CD14-positive monocyte (primary cell): ENCODE measurements around the gene DAPK1. TPM values are rescaled to one million over a fixed set of nuclear protein-coding genes. Genes with fewer than 3 reads are reported as not detected.
A peak's percentile ranks its signal among the peaks of the same experiment; 100 is the strongest.

Experiments used
- DNase-seq, 3 donors: peaks; one replicate each; pipeline ENCODE4 v3.0.0-alpha.2; 2011 to 2022
- H2AFZ ChIP-seq: 2 replicates; pipeline ENCODE4 v1.6.0; 2012; ENCODE audit warnings: mild to moderate bottlenecking, low read depth, low read length, inconsistent platforms; ENCODE audit not compliant: insufficient read depth, poor library complexity, severe bottlenecking
- H3K27ac ChIP-seq, 2 donors: 1 replicate in 1 of 2; 2 replicates in 1 of 2; pipeline ENCODE4 v1.5.1; 2012 to 2013; ENCODE audit warnings: low read length in 2 of 2, control low read depth in 1 of 2, inconsistent platforms in 1 of 2, low read depth in 1 of 2, mild to moderate bottlenecking in 1 of 2
- H3K27me3 ChIP-seq, 2 donors: one replicate each; pipeline versions ENCODE4 v1.6.0 to v1.6.1; 2011 to 2013; ENCODE audit warnings: low read length in 2 of 2; ENCODE audit not compliant: control insufficient read depth in 2 of 2, insufficient read depth in 2 of 2
- H3K36me3 ChIP-seq, 2 donors: replicated peaks in 1 of 2; 1 replicate in 1 of 2; 2 replicates in 1 of 2; pipeline versions ENCODE4 v1.5.1 to v1.6.1; 2012 to 2013; ENCODE audit warnings: low read length in 2 of 2, control low read depth in 1 of 2, inconsistent platforms in 1 of 2, mild to moderate bottlenecking in 1 of 2; ENCODE audit not compliant: insufficient read depth in 2 of 2, control insufficient read depth in 1 of 2
- H3K4me1 ChIP-seq, 2 donors: 1 replicate in 1 of 2; 2 replicates in 1 of 2; pipeline versions ENCODE4 v1.5.1 to v1.6.1; 2012 to 2013; ENCODE audit warnings: low read length in 2 of 2, control low read depth in 1 of 2, inconsistent platforms in 1 of 2, mild to moderate bottlenecking in 1 of 2, moderate library complexity in 1 of 2; ENCODE audit not compliant: insufficient read depth in 2 of 2, control insufficient read depth in 1 of 2
- H3K4me2 ChIP-seq: replicated peaks from 2 replicates; pipeline ENCODE3; 2012; ENCODE audit warnings: low read length, moderate library complexity, mild to moderate bottlenecking; ENCODE audit not compliant: poor library complexity, severe bottlenecking; ENCODE audit errors: extremely low read depth
- H3K4me3 ChIP-seq, 3 experiments: fragments of 200-600 bp in 1 of 3; sonication (generic) in 1 of 3; replicated peaks in 1 of 3; 1 replicate in 2 of 3; 2 replicates in 1 of 3; pipeline ENCODE4 v1.5.1; 2011 to 2013; ENCODE audit warnings: low read length in 3 of 3, mild to moderate bottlenecking in 3 of 3, control low read depth in 2 of 3, low read depth in 2 of 3, inconsistent platforms in 1 of 3, moderate library complexity in 1 of 3
- H3K79me2 ChIP-seq: 2 replicates; pipeline ENCODE4 v1.6.0; 2012; ENCODE audit warnings: mild to moderate bottlenecking, control low read depth, inconsistent platforms, low read length, moderate library complexity; ENCODE audit not compliant: insufficient read depth
- H3K9ac ChIP-seq: 2 replicates; pipeline ENCODE4 v1.6.0; 2017; ENCODE audit warnings: low read length, mild to moderate bottlenecking; ENCODE audit not compliant: insufficient read depth, poor library complexity, severe bottlenecking
- H3K9me3 ChIP-seq, 2 donors: replicated peaks in 1 of 2; 1 replicate in 1 of 2; 2 replicates in 1 of 2; pipeline versions ENCODE4 v1.5.1 to v1.6.1; 2012 to 2013; ENCODE audit warnings: low read length in 2 of 2, control low read depth in 1 of 2; ENCODE audit not compliant: control insufficient read depth in 1 of 2, insufficient read depth in 1 of 2
- H4K20me1 ChIP-seq: 2 replicates; pipeline ENCODE4 v1.6.0; 2012; ENCODE audit warnings: mild to moderate bottlenecking, low read length, control low read depth, moderate library complexity; ENCODE audit not compliant: insufficient read depth
- H3K27ac Mint-ChIP-seq, 7 donors: one replicate each; pipeline ENCODE4 v1.8.0; 2020; ENCODE audit warnings: mild to moderate bottlenecking in 7 of 7, mixed read lengths in 7 of 7, moderate library complexity in 6 of 7, inconsistent platforms in 2 of 7
- H3K27me3 Mint-ChIP-seq, 3 donors: one replicate each; pipeline ENCODE4 v1.8.0; 2021 to 2022; ENCODE audit warnings: low read depth in 3 of 3, mild to moderate bottlenecking in 3 of 3, mixed read lengths in 3 of 3, moderate library complexity in 3 of 3, inconsistent platforms in 1 of 3
- H3K36me3 Mint-ChIP-seq, 2 donors: one replicate each; pipeline ENCODE4 v1.8.0; 2020; ENCODE audit warnings: mixed read lengths in 2 of 2, inconsistent platforms in 1 of 2, mild to moderate bottlenecking in 1 of 2
- H3K4me1 Mint-ChIP-seq: one replicate; pipeline ENCODE4 v1.8.0; 2020; ENCODE audit warnings: mild to moderate bottlenecking, mixed read lengths
- H3K4me3 Mint-ChIP-seq, 2 donors: one replicate each; pipeline ENCODE4 v1.8.0; 2020; ENCODE audit warnings: mild to moderate bottlenecking in 2 of 2, mixed read lengths in 2 of 2, moderate library complexity in 1 of 2
- H3K9me3 Mint-ChIP-seq, 7 donors: one replicate each; pipeline ENCODE4 v1.8.0; 2020 to 2022; ENCODE audit warnings: mixed read lengths in 7 of 7, mild to moderate bottlenecking in 6 of 7, moderate library complexity in 6 of 7, inconsistent platforms in 2 of 7
- CTCF ChIP-seq: fragments of 200-600 bp; IDR thresholded peaks from one replicate; pipeline ENCODE4 v1.8.0; 2022; ENCODE audit warnings: antibody characterized with exemption, mild to moderate bottlenecking
- WGBS: methylation state at CpG from one replicate; pipeline ENCODE4 v1.1.5; 2013; ENCODE audit warnings: missing lambda C conversion rate; ENCODE audit not compliant: insufficient coverage; 5-methylcytosine and 5-hydroxymethylcytosine counted together
- intact Hi-C, 2 donors: fragments of 100-400 bp; cut with micrococcal nuclease; formaldehyde crosslinking; loops; one replicate each; pipeline versions ENCODE4 v1.15.0 to v1.15.1; 2023
- polyA plus RNA-seq, 3 donors: library from polyadenylated mRNA; depleted of rRNA in 1 of 3; unstranded in 2 of 3; stranded (reverse) in 1 of 3; fragments of 300-500 nt in 2 of 3; fragments of >200 nt in 1 of 3; fragmentation: Illumina TruSeq in 2 of 3; gene quantifications; 1 replicate in 2 of 3; 2 replicates in 1 of 3; pipeline ENCODE4 v1.2.3, GENCODE V29; 2012 to 2021

Gene DAPK1
- polyA plus RNA-seq, 3 donors, result 24.1 to 102 (median 44.4) TPM

- Mint-ChIP-seq H3K27ac (no peak overlapping the region), H3K4me3 (no peak overlapping the region), H3K36me3 (no peaks in the 10 kb centered on the region), H3K27me3 (peaks cover 12 to 36% (median 20%) of the 10 kb centered on the region in 3 donors), H3K9me3 (peaks cover 6 to 26% (median 17%) of the 10 kb centered on the region in 7 donors), H3K4me1 (peaks cover 9% of the 10 kb centered on the region)
- no peak overlapping the region for H2AFZ ChIP-seq
- no peaks in the 10 kb centered on the region for H3K4me1 ChIP-seq
- peaks cover 9 to 11% of the 10 kb centered on the region in 2 donors for H3K9me3 ChIP-seq
- H4K20me1 ChIP-seq, result no peaks in the 10 kb centered on the region
- H3K79me2 ChIP-seq, result no peaks in the 10 kb centered on the region
- H3K36me3 ChIP-seq, result no peaks in the 10 kb centered on the region
- no peak overlapping the region for H3K9ac ChIP-seq
- TF ChIP-seq CTCF, result no peak
- WGBS, result 80% methylated on average over 1 of the region's 3 CpGs
- intact Hi-C loops, result no loop called here
- DNase-seq, result no peak
- H3K27ac ChIP-seq, result no peak overlapping the region
- H3K27me3 ChIP-seq, result peaks cover 6 to 19% of the 10 kb centered on the region in 2 donors
- no peak overlapping the region for H3K4me2 ChIP-seq
- H3K4me3 ChIP-seq, result no peak overlapping the region
These were observed 242.5 kb downstream of the DAPK1 start for GRCh38 chr9:87740209-87740608.

DNA sequence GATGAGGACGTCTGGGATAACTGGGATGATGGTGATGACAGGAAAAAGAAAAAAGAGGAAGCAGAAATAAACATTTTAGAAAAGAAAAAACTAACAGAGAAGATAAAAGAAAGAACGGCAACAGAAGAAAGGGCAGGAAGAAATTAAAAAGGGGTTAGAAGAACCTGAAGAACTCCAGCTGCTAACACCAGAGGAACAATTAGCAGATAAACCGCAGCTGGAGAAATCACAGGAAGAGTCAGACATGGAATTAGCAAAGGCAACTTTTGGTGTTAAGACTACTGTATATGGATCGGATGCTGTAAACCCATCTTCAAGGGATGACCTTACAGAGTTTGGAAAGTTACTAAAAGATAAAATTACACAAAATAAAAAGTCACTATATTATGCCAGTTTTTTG lies 243.7 kb downstream of the DAPK1 start:
- H3K27ac ChIP-seq, result no peak overlapping the region
- TF ChIP-seq CTCF, result no peak
- H3K9me3 Mint-ChIP-seq, result peaks cover 6 to 20% (median 16%) of the 10 kb centered on the region in 7 donors
- no peaks in the 10 kb centered on the region for H4K20me1 ChIP-seq
- no peak overlapping the region for H3K4me3 ChIP-seq
- H3K27me3 Mint-ChIP-seq, result peaks cover 12 to 37% (median 23%) of the 10 kb centered on the region in 3 donors
- 25% methylated on average over 2 of the region's 4 CpGs for WGBS
- no peaks in the 10 kb centered on the region for H3K36me3 Mint-ChIP-seq
- H3K4me1 Mint-ChIP-seq, result peaks cover 9% of the 10 kb centered on the region
- no peak for DNase-seq
- no peak overlapping the region for H3K4me2 ChIP-seq
- intact Hi-C loops, result no loop called here
- H3K4me3 Mint-ChIP-seq, result peak overlapping the region in 1 of 2 donors; percentile 23
- no peak overlapping the region for H3K27ac Mint-ChIP-seq
- H3K9me3 ChIP-seq, result peaks cover 9 to 11% of the 10 kb centered on the region in 2 donors
- no peak overlapping the region for H2AFZ ChIP-seq
- no peaks in the 10 kb centered on the region for H3K4me1 ChIP-seq
- no peak overlapping the region for H3K9ac ChIP-seq
- no peaks in the 10 kb centered on the region for H3K36me3 ChIP-seq
- H3K27me3 ChIP-seq, result peaks cover 6 to 21% of the 10 kb centered on the region in 2 donors
- H3K79me2 ChIP-seq, result no peaks in the 10 kb centered on the region
